ENCODE measurements around the gene LHFPL6.

GRCh38 chr13:39554371-39554770 lies 48.6 kb downstream of the LHFPL6 start:
- TF ChIP-seq CTCF (IDR thresholded peaks at IDR 0.05; ENCODE audit: low read depth, low read length) (no peak), POLR2A (IDR thresholded peaks at IDR 0.05; ENCODE audit: extremely low read depth, insufficient read length) (no peak)
